ENCODE results near the gene CMTM5.

The CMTM5 gene

DNA sequence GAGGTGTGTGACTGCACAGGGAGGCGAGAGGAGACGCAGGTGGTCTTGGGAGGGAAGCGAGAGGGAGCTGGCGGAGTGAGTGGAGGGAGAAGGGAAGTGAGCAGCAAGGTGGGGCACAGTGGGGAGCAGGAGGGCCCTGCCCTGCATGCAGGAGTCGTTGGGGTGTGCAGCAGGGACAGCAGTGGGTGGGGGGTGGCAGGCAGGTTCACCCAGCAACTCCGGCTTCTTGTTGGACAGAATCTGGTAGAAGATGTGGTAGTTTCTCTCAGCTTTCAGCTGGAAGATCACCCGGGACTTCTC, 26.2 kb downstream of the CMTM5 start:
- TF ChIP-seq, protein P1, sequence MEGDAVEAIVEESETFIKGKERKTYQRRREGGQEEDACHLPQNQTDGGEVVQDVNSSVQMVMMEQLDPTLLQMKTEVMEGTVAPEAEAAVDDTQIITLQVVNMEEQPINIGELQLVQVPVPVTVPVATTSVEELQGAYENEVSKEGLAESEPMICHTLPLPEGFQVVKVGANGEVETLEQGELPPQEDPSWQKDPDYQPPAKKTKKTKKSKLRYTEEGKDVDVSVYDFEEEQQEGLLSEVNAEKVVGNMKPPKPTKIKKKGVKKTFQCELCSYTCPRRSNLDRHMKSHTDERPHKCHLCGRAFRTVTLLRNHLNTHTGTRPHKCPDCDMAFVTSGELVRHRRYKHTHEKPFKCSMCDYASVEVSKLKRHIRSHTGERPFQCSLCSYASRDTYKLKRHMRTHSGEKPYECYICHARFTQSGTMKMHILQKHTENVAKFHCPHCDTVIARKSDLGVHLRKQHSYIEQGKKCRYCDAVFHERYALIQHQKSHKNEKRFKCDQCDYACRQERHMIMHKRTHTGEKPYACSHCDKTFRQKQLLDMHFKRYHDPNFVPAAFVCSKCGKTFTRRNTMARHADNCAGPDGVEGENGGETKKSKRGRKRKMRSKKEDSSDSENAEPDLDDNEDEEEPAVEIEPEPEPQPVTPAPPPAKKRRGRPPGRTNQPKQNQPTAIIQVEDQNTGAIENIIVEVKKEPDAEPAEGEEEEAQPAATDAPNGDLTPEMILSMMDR (conservative IDR thresholded peaks at IDR 0.05) = no peak
- TF ChIP-seq ZFX (IDR thresholded peaks at IDR 0.05) = no peak
- H3K27ac ChIP-seq = no peak overlapping the region

DNA sequence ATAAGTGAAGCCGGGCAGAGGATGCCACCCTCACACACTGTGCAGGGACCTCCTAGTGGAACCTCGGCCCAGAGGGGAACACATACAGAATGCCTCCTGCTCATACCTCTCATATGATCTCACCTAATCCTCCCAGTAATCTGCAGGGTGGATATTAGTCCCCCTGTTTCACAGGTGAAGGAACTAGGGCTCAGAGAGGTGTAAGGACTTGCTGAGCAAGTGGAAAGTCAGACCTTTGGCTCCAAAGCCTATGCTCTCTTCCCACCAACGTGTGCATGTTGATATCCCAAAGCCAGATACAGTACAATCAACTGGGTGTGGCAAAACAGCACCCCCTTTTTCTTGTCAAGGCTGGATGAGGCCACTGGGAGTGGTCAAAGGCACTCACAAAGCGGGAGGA, 27.1 kb downstream of the CMTM5 start:
- H3K27ac ChIP-seq = no peak overlapping the region
- TF ChIP-seq ZFX (IDR thresholded peaks at IDR 0.05) = no peak
- TF ChIP-seq, protein P1 (conservative IDR thresholded peaks at IDR 0.05) = no peak

DNA sequence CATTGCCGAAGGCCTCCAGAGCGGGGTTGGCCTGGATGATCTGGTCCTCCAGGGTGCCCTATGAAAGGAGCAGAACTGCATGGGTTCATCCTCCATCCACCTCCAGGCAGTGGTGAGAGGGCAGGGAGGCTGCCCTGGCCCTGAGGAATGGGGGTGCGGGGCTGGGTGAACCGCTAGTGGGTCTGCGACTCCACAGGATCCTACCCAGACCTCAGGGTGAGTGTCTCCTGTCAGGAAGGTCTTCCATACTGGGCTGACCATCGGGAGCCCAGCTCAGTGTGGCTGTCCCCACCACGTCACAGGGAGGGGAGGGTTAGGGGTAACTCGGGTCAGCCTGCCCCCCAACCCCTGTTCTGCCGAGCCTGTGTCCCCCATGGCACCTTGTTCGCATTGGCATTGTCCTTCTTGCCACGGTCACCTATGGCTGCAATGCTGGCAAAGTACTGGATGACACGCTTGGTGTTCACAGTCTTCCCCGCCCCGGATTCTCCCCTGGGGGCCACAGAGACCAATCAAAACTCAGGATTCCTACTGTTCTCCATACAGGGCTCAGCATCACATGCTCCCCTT, 27.6 kb downstream of the CMTM5 start:
- no peak for TF ChIP-seq ZFX (IDR thresholded peaks at IDR 0.05)
- TF ChIP-seq, protein P1 (conservative IDR thresholded peaks at IDR 0.05) = no peak
- H3K27ac ChIP-seq = no peak overlapping the region

DNA sequence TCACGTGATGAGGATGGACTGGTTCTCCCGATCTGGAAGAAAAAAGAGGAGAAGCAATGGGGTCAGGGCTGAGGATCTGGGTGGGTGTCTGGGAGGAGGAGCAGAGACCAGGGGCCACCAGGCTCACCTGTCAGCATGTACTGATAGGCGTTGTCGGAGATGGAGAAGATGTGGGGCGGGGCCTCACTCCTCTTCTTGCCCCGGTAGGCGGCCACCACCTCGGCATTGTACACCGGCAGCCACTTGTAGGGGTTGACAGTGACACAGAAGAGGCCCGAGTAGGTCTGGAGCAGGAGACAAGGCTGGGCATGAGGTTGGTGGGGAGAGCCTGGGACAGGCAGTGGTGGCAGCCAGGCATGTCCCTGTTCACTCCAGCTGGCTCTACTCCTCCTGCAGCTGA, 28.2 kb downstream of the CMTM5 start:
- TF ChIP-seq, protein P1 (conservative IDR thresholded peaks at IDR 0.05) = no peak
- no peak for TF ChIP-seq ZFX (IDR thresholded peaks at IDR 0.05)
- no peak overlapping the region for H3K27ac ChIP-seq

DNA sequence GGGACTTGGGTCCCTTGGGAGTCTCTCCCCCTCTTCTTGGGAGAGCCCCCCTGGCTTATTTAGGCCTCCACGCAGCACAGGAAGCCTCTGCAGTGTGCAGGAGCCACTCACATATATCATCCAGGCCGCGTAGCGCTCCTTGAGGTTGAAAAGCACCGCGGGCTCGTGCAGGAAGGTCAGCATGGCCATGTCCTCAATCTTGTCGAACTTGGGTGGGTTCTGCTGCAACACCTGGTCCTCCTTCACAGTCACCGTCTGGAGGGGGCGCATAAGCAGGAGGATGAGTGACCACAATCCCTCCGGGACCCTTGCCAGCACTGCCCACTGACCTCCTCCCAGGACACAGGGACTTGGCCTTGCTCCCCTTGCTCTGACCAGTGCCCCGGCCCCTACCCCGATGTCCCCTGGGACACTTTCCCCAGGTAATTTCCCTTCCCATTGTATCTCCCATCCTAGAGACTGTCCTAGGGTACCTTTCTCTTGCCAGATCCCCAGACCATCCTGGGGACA, 28.7 kb downstream of the CMTM5 start:
- TF ChIP-seq, protein P1 (conservative IDR thresholded peaks at IDR 0.05) = no peak
- TF ChIP-seq ZFX (IDR thresholded peaks at IDR 0.05) = no peak
- no peak overlapping the region for H3K27ac ChIP-seq

GRCh38 chr14:23406244-23406643, 29.4 kb downstream of the CMTM5 start:
- TF ChIP-seq, protein P1 (conservative IDR thresholded peaks at IDR 0.05) = no peak
- TF ChIP-seq ZFX (IDR thresholded peaks at IDR 0.05) = no peak
- H3K27ac ChIP-seq = no peak overlapping the region

DNA sequence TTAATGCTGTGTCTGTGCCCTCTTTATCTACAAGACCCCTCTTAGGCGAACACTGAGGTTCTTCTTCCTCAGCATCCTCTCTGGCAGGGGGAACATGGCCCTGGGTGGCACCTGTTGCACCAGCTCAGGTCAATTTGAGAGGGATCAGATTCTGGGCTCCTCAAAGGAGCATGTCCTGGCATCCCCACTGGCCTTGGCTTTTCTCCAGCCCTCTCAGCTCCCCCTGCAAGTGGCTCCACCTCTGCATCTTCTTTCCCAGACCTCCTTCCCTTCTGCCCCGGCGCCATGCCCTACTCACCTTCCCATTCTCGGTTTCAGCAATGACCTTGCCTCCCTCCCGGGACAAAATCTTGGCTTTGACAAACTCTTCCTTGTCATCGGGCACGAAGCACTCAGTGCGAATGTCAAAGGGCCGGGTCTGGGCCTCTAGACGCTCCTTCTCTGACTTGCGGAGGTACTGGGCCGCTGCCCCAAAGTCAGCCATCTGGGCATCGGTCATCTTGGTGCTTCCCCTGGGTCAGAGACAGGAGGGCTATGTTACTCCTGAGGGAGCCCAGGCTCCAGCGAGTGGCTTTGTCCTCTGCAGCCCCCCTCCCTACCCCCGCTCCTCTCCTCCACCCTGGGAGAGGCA, 30.0 kb downstream of the CMTM5 start:
- TF ChIP-seq, protein P1 (conservative IDR thresholded peaks at IDR 0.05) = no peak
- TF ChIP-seq ZFX (IDR thresholded peaks at IDR 0.05) = no peak
- H3K27ac ChIP-seq = no peak overlapping the region
